Heart right ventricle (tissue), 16 donors: ENCODE measurements around the gene KRTAP1-5. TPM values are rescaled to one million over a fixed set of nuclear protein-coding genes. Genes with fewer than 3 reads are reported as not detected.
"Not testable (repeated sequence)": the region's sequence is repeated elsewhere in the genome, so short reads cannot be mapped to it uniquely, and the experiment has no call there.

Source experiments
- ATAC-seq, 8 donors: fragments of 200-7000 bp; cut with Tn5 transposase; one replicate each; pipeline ENCODE4 v1.9.1; 2020; ENCODE audit warnings: mild to moderate bottlenecking in 8 of 8, moderate library complexity in 8 of 8, moderate number of reproducible peaks in 1 of 8
- DNase-seq, 2 donors: peaks; one replicate each; pipeline ENCODE4 v3.0.0-alpha.2; 2020
- H3K27ac ChIP-seq, 10 donors: fragments of 200-600 bp; sonication (generic) in 2 of 10; one replicate each; pipeline versions ENCODE4 v1.5.0 to v1.8.0; 2020 to 2022; ENCODE audit warnings: mild to moderate bottlenecking in 3 of 10
- H3K27me3 ChIP-seq, 7 donors: fragments of 200-600 bp; one replicate each; pipeline ENCODE4 v1.8.0; 2021 to 2022; ENCODE audit warnings: mild to moderate bottlenecking in 2 of 7
- H3K36me3 ChIP-seq, 9 donors: fragments of 200-600 bp; sonication (generic) in 1 of 9; one replicate each; pipeline versions ENCODE4 v1.5.0 to v1.8.0; 2020 to 2022; ENCODE audit warnings: mild to moderate bottlenecking in 2 of 9
- H3K4me1 ChIP-seq, 9 donors: fragments of 200-600 bp; sonication (generic) in 1 of 9; one replicate each; pipeline versions ENCODE4 v1.5.0 to v1.8.0; 2020 to 2022; ENCODE audit warnings: mild to moderate bottlenecking in 4 of 9
- H3K4me3 ChIP-seq, 10 donors: fragments of 200-600 bp; sonication (generic) in 2 of 10; one replicate each; pipeline versions ENCODE4 v1.5.0 to v1.8.0; 2020 to 2022; ENCODE audit warnings: mild to moderate bottlenecking in 7 of 10, moderate library complexity in 2 of 10
- H3K9me3 ChIP-seq, 11 donors: fragments of 200-600 bp in 10 of 11; sonication (generic) in 2 of 11; one replicate each; pipeline versions ENCODE4 v1.5.0 to v1.8.0; 2013 to 2022; ENCODE audit warnings: mild to moderate bottlenecking in 2 of 11, control low read depth in 1 of 11, moderate library complexity in 1 of 11
- WGBS, 2 donors: extraction: QIAGEN DNeasy Blood & Tissue Kit; methylation state at CpG; one replicate each; pipeline ENCODE4 v1.1.7; 2013; ENCODE audit warnings: inconsistent platforms in 1 of 2; 5-methylcytosine and 5-hydroxymethylcytosine counted together
- intact Hi-C, 10 donors: fragments of 100-400 bp; cut with DNase I; formaldehyde crosslinking; loops; one replicate each; pipeline versions ENCODE4 v1.11.1 to v1.14.2; 2022
- polyA plus RNA-seq, 2 donors: library from polyadenylated mRNA; stranded (reverse); fragments of 200-250 nt; gene quantifications; one replicate each; pipeline ENCODE4 v1.2.3, GENCODE V29; 2013
- total RNA-seq, 10 donors: library from RNA; stranded (reverse); fragmentation: NEBNext Ultra II Directional in 3 of 10; extraction: Animal tissue kit (Norgen Biotek cat#: 25700) in 3 of 10; gene quantifications; one replicate each; pipeline versions ENCODE4 v1.2.1 to v1.2.4, GENCODE V29; 2021 to 2023
- TF ChIP-seq, protein P1 (sequence below), 9 donors: fragments of 200-600 bp; sonication (generic) in 2 of 9; IDR thresholded peaks; one replicate each; pipeline versions ENCODE4 v1.5.0 to v1.8.0; 2021 to 2022; ENCODE audit warnings: antibody characterized with exemption in 9 of 9, mild to moderate bottlenecking in 5 of 9, moderate library complexity in 1 of 9
- donor health status: Arrhythmogenic right ventricular cardiomyopathy.
- donor health status: ischemic (EF 13 %, LVEDD 7.1; RV severe dilation, severe dysfunction).
- donor health status: healthy with polysubstance abuse.
- donor health status: DM: no; HTN: yes; CAD: no.
- donor health status: DM: no; HTN: no; CAD: no.
- donor health status: ischemic (EF 25% LVEDD 6.9; RV normal size, moderate dysfunction).
- donor health status: ischemic (EF 25% LVEDD 5.7; RV mildly dilated, moderate dysfunction).
- donor health status: healthy.
- donor health status: DM: yes; HTN: yes; CAD: no.
- donor health status: Ischemic cardiomyopathy.
- donor health status: ischemic (EF 35%, LVEDD 5.7; RV mildly dilated, moderate dysfunction).
- donor health status: nonischemic (EF 11% LVEDD 7.7; RV severe dilation, severe dysfunction).
- donor health status: DM: yes; HTN: yes; CAD: no.
- donor health status: PGD.
- donor health status: ischemic (EF 29% LVEDD 5.4; RV normal size, mild dysfunction).
- donor health status: nonischemic (EF 23%, LVEDD 6.1; RV moderate dilation, normal function).

The KRTAP1-5 gene
- total and polyA plus RNA-seq, 12 donors: not detected

DNA sequence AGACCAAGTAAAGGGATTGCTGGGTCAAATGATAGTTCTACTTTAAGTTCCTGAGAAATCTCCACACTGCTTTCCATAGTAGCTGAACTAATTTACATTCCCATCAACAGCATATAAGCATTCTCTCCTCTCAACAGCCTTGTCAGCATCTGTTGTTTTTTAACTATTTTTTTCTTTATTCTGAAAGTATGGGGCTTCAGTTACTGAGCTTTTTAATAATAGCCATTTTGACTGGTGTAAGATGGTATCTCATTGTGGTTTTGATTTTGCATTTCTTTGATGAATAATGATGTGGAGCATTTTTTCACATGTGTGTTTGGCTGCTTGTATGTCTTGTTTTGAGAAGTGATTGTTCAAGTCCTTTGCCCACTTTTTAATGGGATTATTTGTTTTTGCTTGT, 25.6 kb upstream of the KRTAP1-5 start:
- TF ChIP-seq, protein P1, sequence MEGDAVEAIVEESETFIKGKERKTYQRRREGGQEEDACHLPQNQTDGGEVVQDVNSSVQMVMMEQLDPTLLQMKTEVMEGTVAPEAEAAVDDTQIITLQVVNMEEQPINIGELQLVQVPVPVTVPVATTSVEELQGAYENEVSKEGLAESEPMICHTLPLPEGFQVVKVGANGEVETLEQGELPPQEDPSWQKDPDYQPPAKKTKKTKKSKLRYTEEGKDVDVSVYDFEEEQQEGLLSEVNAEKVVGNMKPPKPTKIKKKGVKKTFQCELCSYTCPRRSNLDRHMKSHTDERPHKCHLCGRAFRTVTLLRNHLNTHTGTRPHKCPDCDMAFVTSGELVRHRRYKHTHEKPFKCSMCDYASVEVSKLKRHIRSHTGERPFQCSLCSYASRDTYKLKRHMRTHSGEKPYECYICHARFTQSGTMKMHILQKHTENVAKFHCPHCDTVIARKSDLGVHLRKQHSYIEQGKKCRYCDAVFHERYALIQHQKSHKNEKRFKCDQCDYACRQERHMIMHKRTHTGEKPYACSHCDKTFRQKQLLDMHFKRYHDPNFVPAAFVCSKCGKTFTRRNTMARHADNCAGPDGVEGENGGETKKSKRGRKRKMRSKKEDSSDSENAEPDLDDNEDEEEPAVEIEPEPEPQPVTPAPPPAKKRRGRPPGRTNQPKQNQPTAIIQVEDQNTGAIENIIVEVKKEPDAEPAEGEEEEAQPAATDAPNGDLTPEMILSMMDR (IDR thresholded peaks at IDR 0.05): no peak
- intact Hi-C loops: no loop called here
- Histone ChIP-seq H3K27me3 (peaks cover 0 to 55% (median 33%) of the 10 kb centered on the region in 7 donors), H3K9me3 (peaks cover 0 to 13% (median 0%) of the 10 kb centered on the region in 11 donors), H3K4me3 (no peak overlapping the region), H3K27ac (no peak overlapping the region), H3K4me1 (no peaks in the 10 kb centered on the region), H3K36me3 (no peaks in the 10 kb centered on the region)
- no peak for DNase-seq
- ATAC-seq: no peak

DNA sequence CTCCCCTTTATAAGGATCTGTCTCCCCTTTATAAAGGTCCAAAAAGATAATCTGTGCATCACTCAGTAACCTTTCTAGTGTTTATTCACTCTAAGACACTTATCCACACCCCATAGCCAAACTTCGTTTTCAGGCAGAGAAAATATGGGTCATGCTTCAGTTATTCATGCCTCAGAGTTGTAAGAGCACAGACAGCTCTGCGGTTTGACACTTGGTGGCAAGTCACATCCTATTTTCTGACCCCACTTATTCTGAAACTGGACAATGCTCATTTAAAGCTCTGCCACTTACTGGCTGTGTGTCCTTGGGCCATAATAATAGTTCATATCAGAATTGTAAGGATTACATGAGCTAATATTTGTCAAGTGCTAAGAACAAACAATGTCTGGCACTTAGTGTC, 22.1 kb upstream of the KRTAP1-5 start:
- Histone ChIP-seq H3K9me3 (peaks cover 0 to 12% (median 0%) of the 10 kb centered on the region in 11 donors), H3K27me3 (peaks cover 0 to 51% (median 29%) of the 10 kb centered on the region in 7 donors), H3K4me3 (no peak overlapping the region), H3K4me1 (no peaks in the 10 kb centered on the region), H3K27ac (no peak overlapping the region), H3K36me3 (no peaks in the 10 kb centered on the region)
- TF ChIP-seq, protein P1 (IDR thresholded peaks at IDR 0.05): no peak
- WGBS, 2 donors: 42 to 65% methylated on average over 2 of the region's 2 CpGs
- no peak for DNase-seq
- intact Hi-C loops: no loop called here
- no peak for ATAC-seq

DNA sequence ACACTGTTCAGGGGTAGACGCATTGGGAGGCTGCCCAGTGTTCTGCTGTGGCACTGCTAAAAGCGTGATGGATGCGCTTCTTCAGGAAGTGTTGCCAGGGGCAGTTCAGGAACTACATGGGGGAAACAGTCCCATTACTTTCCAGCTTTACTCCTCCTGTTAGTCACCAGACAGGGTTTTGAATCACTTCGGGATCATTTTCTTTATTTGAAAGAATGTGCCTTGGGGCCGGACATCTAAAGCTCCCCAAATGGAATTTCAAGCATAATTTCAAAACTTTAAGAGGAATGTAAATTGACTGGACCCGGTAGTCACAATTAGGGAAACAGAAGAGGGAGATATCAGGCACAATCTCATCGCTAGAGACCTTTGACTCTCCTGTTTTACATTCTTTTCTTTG, 21.4 kb upstream of the KRTAP1-5 start:
- ATAC-seq: no peak

DNA sequence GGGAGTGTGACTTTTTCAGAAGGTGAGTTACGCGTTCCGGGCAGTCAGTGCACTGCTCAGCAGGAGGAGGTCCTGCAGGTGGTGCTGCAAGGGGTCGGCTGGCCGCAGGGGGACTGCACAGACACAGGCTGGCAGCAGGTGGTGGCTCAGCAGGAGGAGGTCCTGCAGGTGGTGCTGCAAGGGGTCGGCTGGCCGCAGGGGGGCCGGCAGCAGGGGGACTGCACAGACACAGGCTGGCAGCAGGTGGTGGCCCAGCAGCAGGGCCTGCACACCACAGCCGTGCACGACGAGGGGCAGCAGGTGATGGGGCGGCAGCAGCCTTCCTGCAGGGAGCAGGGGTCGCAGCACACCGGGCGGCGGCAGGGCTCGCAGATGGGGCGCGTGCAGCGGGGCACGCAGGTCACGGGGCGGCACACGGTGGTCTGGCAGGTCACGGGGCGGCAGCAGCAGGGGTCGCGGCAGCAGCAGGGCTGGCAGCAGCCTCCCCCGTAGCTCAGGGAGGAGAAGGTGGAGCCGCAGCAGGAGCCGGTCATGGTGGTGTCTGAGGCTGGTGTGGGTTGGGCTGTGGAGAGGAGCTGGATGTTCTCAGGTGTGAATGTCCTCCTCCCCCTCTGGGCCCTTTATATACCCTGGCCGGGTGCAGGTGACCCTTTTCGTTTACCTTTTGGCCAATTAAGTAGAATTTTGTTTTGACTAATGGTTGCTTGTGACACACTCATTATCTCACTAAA, 19.9 kb upstream of the KRTAP1-5 start, which contains the start of gene KRTAP2-1:
Gene KRTAP2-1 (minus strand): TSS at position 582 of the 731 bp plus-strand sequence. CDS start 49 bp downstream, at position 533.
- WGBS, 2 donors: 27 to 39% methylated on average over 10 of the region's 33 CpGs

More for the DNA sequence above, 21.4 kb upstream of the KRTAP1-5 start:
- intact Hi-C loops: no loop called here
- H3K36me3 ChIP-seq: no peaks in the 10 kb centered on the region
- H3K4me3 ChIP-seq: no peak overlapping the region
- no peak overlapping the region for H3K27ac ChIP-seq
- 70 to 72% methylated on average over 7 of the region's 7 CpGs for WGBS, 2 donors
- no peaks in the 10 kb centered on the region for H3K4me1 ChIP-seq
- peaks cover 0 to 49% (median 29%) of the 10 kb centered on the region in 7 donors for H3K27me3 ChIP-seq
- peaks cover 0 to 8% (median 0%) of the 10 kb centered on the region in 11 donors for H3K9me3 ChIP-seq
- TF ChIP-seq, protein P1 (IDR thresholded peaks at IDR 0.05): no peak
- DNase-seq: no peak

GRCh38 chr17:41042953-41043352, 15.9 kb upstream of the KRTAP1-5 start:
- H3K27me3 ChIP-seq: peaks cover 0 to 22% (median 15%) of the 10 kb centered on the region in 7 donors
- no peak overlapping the region for H3K27ac ChIP-seq
- H3K4me3 ChIP-seq: no peak overlapping the region
- H3K36me3 ChIP-seq: no peaks in the 10 kb centered on the region
- H3K4me1 ChIP-seq: no peaks in the 10 kb centered on the region
- TF ChIP-seq, protein P1 (IDR thresholded peaks at IDR 0.05): no peak
- ATAC-seq (no peak), DNase-seq (no peak)
- peaks cover 0 to 11% (median 0%) of the 10 kb centered on the region in 11 donors for H3K9me3 ChIP-seq
- intact Hi-C loops: no loop called here
- 98 to 100% methylated on average over 1 of the region's 1 CpG for WGBS, 2 donors

More for the DNA sequence above, 19.9 kb upstream of the KRTAP1-5 start, which contains the start of gene KRTAP2-1:
- H3K27ac ChIP-seq, H3K36me3 ChIP-seq, H3K4me3 ChIP-seq, intact Hi-C loops, ATAC-seq, H3K4me1 ChIP-seq, DNase-seq: not testable (repeated sequence)
- Histone ChIP-seq H3K9me3 (peaks cover 0 to 11% (median 0%) of the 10 kb centered on the region in 11 donors), H3K27me3 (peaks cover 0 to 49% (median 29%) of the 10 kb centered on the region in 7 donors)

DNA sequence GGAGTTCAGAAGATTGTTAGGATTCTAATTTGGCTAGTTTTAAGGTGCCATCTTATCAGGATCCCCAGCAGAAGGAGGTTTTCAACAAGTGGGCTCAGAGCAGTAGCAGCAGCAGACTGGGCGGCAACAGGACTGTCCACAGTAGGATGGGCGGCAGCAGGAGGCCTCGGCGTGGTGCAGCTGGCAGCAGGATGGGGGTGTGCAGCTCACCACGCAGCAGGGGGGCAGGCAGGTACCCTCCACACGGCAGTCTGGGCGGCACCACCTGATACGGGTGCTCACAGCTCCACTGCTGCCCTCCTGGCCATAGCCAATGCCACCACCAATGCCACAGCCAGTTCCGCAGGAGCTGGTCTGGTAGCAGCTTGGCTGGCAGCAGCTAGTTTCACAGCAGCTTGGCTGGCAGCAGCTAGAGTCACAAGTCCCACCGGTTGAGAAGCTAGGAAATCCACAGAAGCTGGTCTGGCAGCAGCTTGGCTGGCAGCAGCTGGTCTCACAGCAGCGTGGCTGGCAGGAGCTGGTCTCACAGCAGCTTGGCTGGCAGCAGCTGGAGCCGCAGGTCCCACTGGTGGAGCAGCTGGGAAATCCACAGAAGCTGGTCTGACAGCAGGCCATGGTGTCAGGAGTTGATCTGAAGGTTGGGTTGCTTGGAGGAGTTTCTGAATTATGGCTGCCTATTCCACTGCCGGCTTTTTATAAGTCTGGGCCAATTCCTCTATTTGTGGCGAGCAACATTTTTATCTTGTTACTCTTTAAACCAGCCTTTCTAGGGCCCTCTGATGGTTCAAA, 14.0 kb upstream of the KRTAP1-5 start, which contains the start of gene KRTAP1-1:
Gene KRTAP1-1 (minus strand): TSS at position 668 of the 789 bp plus-strand sequence. CDS start 53 bp downstream, at position 615.
- WGBS, 2 donors: 69 to 77% methylated on average over 13 to 14 of the region's 14 CpGs
- peak in 1 of 8 donors; percentile 34 for ATAC-seq
- H3K4me1 ChIP-seq, H3K36me3 ChIP-seq, H3K27ac ChIP-seq, intact Hi-C loops, H3K4me3 ChIP-seq: not testable (repeated sequence)
- Histone ChIP-seq H3K27me3 (peaks cover 0 to 15% (median 6%) of the 10 kb centered on the region in 7 donors), H3K9me3 (peaks cover 0 to 11% (median 0%) of the 10 kb centered on the region in 11 donors)
- peak in 1 of 2 donors; percentile 4 for DNase-seq
